Measurements from ENCODE around the gene SSBP4. TPM values are rescaled to one million over a fixed set of nuclear protein-coding genes. Genes with fewer than 3 reads are reported as not detected.
A peak's percentile ranks its signal among the peaks of the same experiment; 100 is the strongest.

Gene SSBP4
- total RNA-seq, 1 experiment from 2014 or later, result 46.1 TPM

DNA sequence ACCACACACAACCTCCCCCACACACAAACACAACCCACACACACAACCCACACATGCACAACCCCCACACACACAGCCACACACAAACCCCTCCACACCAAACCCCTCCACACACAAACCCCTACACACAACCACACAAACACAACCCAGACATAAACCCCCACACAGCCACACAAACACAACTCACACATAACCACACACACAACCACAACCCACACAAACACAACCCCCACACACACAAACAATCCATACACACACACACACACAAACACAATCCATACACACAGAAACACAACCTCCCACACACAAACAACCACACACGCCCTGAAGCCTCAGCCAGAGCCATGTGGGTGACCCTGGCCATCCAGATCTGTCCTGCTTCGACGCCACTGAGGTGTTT lies 48.8 kb downstream of the SSBP4 start:
- Histone ChIP-seq H3K23me2 (ENCODE audit: insufficient read length, low read depth, low read length, poor library complexity, severe bottlenecking) (no peaks in the 10 kb centered on the region), H3T11ph (ENCODE audit: low read length) (no peak overlapping the region), H4K8ac (replicated peaks; ENCODE audit: insufficient read length, low read depth, low read length) (no peak overlapping the region), H3K23ac (ENCODE audit: insufficient read length, low read depth, low read length) (no peak overlapping the region), H3K4me1 (ENCODE audit: insufficient read depth, low read length) (no peaks in the 10 kb centered on the region), H3K27me3 (ENCODE audit: insufficient read depth, low read length) (no peaks in the 10 kb centered on the region), H3K4me2 (ENCODE audit: insufficient read depth, insufficient read length, low read length) (no peak overlapping the region), H3K56ac (ENCODE audit: insufficient read length, low read depth, low read length) (no peak overlapping the region), H3K79me1 (ENCODE audit: insufficient read depth, low read depth, low read length, poor library complexity, severe bottlenecking) (no peaks in the 10 kb centered on the region), H3K9me3 (ENCODE audit: control insufficient read depth, low read depth, low read length) (no peaks in the 10 kb centered on the region), H3K14ac (ENCODE audit: insufficient read depth, low read length) (no peak overlapping the region), H2BK12ac (ENCODE audit: insufficient read length, low read depth, low read length) (no peak overlapping the region), H2BK15ac (ENCODE audit: low read depth, low read length) (no peak overlapping the region), H2BK20ac (ENCODE audit: low read depth, low read length, poor library complexity, severe bottlenecking) (no peak overlapping the region), H4K5ac (ENCODE audit: insufficient read length, low read depth, low read length) (no peak overlapping the region), H3K4ac (ENCODE audit: low read depth, low read length) (no peak overlapping the region), H2BK5ac (ENCODE audit: insufficient read length, low read length) (no peak overlapping the region), H3K27ac (ENCODE audit: insufficient read length, low read depth, low read length) (no peak overlapping the region), H4K20me1 (ENCODE audit: control insufficient read depth, insufficient read depth, insufficient read length) (no peaks in the 10 kb centered on the region), H2AFZ (ENCODE audit: low read length) (no peak overlapping the region), H2AK5ac (ENCODE audit: insufficient read length, low read length) (no peak overlapping the region), H3K9ac (ENCODE audit: extremely low read depth, insufficient read length, low read length) (no peak overlapping the region), H2BK120ac (ENCODE audit: low read depth, low read length, poor library complexity, severe bottlenecking) (no peak overlapping the region), H3K79me2 (ENCODE audit: insufficient read depth, low read length) (no peaks in the 10 kb centered on the region), H4K91ac (ENCODE audit: insufficient read length, low read depth, low read length) (no peak overlapping the region), H3K18ac (ENCODE audit: insufficient read length, low read depth, low read length) (no peak overlapping the region)
- Mint-ChIP-seq H3K4me1 (peaks cover 5 to 10% of the 10 kb centered on the region in 2 experiments), H3K27me3 (ENCODE audit: low read depth) (no peaks in the 10 kb centered on the region), H3K27ac (peak overlapping the region in 2 of 3 experiments; percentile 1 to 69; a peak in 1 of 7 replicates), H3K4me3 (no peak overlapping the region; a peak in 1 of 5 replicates), H3K9me3 (no peaks in the 10 kb centered on the region), H3K36me3 (ENCODE audit: insufficient read depth in 1 of 3, low read depth in 3 of 3) (peaks cover under 1 to 16% (median 10%) of the 10 kb centered on the region in 3 experiments; a peak in 5 of 7 replicates)
- DNase-seq, result no peak
- WGBS (ENCODE audit: extremely low coverage, insufficient read length, low lambda C conversion rate), result no CpG with 5 or more reads among the region's 3 CpGs
- TF ChIP-seq, protein P1, sequence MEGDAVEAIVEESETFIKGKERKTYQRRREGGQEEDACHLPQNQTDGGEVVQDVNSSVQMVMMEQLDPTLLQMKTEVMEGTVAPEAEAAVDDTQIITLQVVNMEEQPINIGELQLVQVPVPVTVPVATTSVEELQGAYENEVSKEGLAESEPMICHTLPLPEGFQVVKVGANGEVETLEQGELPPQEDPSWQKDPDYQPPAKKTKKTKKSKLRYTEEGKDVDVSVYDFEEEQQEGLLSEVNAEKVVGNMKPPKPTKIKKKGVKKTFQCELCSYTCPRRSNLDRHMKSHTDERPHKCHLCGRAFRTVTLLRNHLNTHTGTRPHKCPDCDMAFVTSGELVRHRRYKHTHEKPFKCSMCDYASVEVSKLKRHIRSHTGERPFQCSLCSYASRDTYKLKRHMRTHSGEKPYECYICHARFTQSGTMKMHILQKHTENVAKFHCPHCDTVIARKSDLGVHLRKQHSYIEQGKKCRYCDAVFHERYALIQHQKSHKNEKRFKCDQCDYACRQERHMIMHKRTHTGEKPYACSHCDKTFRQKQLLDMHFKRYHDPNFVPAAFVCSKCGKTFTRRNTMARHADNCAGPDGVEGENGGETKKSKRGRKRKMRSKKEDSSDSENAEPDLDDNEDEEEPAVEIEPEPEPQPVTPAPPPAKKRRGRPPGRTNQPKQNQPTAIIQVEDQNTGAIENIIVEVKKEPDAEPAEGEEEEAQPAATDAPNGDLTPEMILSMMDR (conservative IDR thresholded peaks at IDR 0.05), result no peak

Data from H9 (cell line).